Lung (tissue), 12 donors: ENCODE results near the gene SLC23A3. TPM values are rescaled to one million over a fixed set of nuclear protein-coding genes. Genes with fewer than 3 reads are reported as not detected.

ENCODE experiments used
- ATAC-seq: fragments of 200-7000 bp; cut with Tn5 transposase; one replicate; pipeline ENCODE4 v1.9.1; 2020; ENCODE audit warnings: moderate number of reproducible peaks; ENCODE audit not compliant: insufficient read depth, low FRiP score
- DNase-seq, 3 donors: peaks; one replicate each; pipeline ENCODE4 v3.0.0-alpha.2; 2013 to 2017
- H3K27ac ChIP-seq, 2 donors: one replicate each; pipeline ENCODE4 v1.5.1; 2013; ENCODE audit warnings: mild to moderate bottlenecking in 2 of 2, moderate library complexity in 2 of 2, control low read depth in 1 of 2, inconsistent platforms in 1 of 2, low read depth in 1 of 2, low read length in 1 of 2
- H3K27me3 ChIP-seq, 3 donors: one replicate each; pipeline ENCODE4 v1.5.1; 2013; ENCODE audit warnings: low read length in 2 of 3; ENCODE audit not compliant: control insufficient read depth in 3 of 3, insufficient read depth in 3 of 3
- H3K36me3 ChIP-seq, 4 donors: one replicate each; pipeline ENCODE4 v1.5.1; 2013; ENCODE audit warnings: low read length in 4 of 4, mild to moderate bottlenecking in 1 of 4, moderate library complexity in 1 of 4; ENCODE audit not compliant: control insufficient read depth in 4 of 4, insufficient read depth in 4 of 4
- H3K4me1 ChIP-seq, 5 donors: one replicate each; pipeline ENCODE4 v1.5.1; 2013; ENCODE audit warnings: low read length in 5 of 5, mild to moderate bottlenecking in 2 of 5, moderate library complexity in 1 of 5; ENCODE audit not compliant: control insufficient read depth in 5 of 5, insufficient read depth in 5 of 5
- H3K4me3 ChIP-seq: one replicate; pipeline ENCODE4 v1.5.1; 2013; ENCODE audit warnings: mild to moderate bottlenecking, control low read depth, moderate library complexity
- H3K9ac ChIP-seq, 2 donors: one replicate each; pipeline ENCODE4 v1.5.1; 2013; ENCODE audit warnings: low read length in 2 of 2, control low read depth in 1 of 2; ENCODE audit not compliant: insufficient read depth in 1 of 2
- H3K9me3 ChIP-seq, 4 donors: one replicate each; pipeline ENCODE4 v1.5.1; 2013; ENCODE audit warnings: low read length in 3 of 4, mild to moderate bottlenecking in 1 of 4, moderate library complexity in 1 of 4; ENCODE audit not compliant: control insufficient read depth in 4 of 4, insufficient read depth in 3 of 4
- CTCF ChIP-seq: IDR thresholded peaks from 2 replicates; pipeline ENCODE4 v1.5.1; 2012; ENCODE audit warnings: mild to moderate bottlenecking; ENCODE audit errors: control extremely low read depth, extremely low read depth
- WGBS, 2 donors: extraction: QIAGEN DNeasy Blood & Tissue Kit; methylation state at CpG; one replicate each; pipeline ENCODE4 v1.1.7; 2013; 5-methylcytosine and 5-hydroxymethylcytosine counted together
- polyA plus RNA-seq, 2 donors: library from polyadenylated mRNA; stranded (reverse); fragments of 200-250 nt; gene quantifications; one replicate each; pipeline ENCODE4 v1.2.1, GENCODE V29; 2013
- total RNA-seq, 2 donors: library from RNA; depleted of rRNA in 1 of 2; stranded (reverse); fragments of >200 nt in 1 of 2; gene quantifications; one replicate each; pipeline ENCODE4 v1.2.1, GENCODE V29; 2014 to 2021
- donor health status: control.
- donor health status: control.
- donor health status: Bipolar disorder and iron deficiency.
- donor health status: healthy.
- donor health status: DM: yes; HTN: yes; CAD: no.

SLC23A3 gene
- total and polyA plus RNA-seq, 4 donors: 0.80 to 2.5 (median 1.9) TPM

DNA sequence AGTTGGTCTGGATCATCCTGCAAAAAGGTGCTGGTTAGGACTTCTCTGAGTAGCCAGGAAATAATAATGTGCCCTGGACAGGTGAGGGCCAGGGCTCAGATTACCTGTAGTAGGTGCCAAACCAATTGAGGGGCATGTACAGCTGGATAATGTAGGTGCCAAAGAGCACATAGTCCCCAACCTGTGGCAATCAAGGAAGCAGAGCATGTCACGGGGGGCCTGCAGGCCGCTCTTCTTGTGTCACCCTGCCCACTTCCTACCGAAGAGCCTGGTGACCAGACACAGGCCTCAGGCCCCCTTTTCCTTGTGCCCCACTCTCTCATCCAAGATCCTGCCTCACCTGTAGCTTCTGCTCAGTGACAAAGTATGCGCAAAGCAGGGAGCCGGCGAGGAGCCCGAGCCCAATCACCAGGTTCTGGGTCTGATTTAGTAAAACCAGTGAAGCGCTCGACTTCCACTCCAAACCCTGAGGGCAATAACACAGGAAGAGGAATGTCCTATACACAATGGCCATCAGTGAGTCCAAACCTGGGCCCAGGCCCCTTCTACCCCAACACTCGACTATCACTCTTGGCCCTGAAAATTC is 43.8 kb upstream of the SLC23A3 start:
- 81 to 96% methylated on average over 10 of the region's 10 CpGs for WGBS, 2 donors
- DNase-seq: no peak
- H3K4me1 ChIP-seq: peaks cover 0 to 15% (median 5%) of the 10 kb centered on the region in 5 donors
- no peak for ATAC-seq
- no peaks in the 10 kb centered on the region for H3K27me3 ChIP-seq
- no peaks in the 10 kb centered on the region for H3K9me3 ChIP-seq
- TF ChIP-seq CTCF: no peak
- H3K4me3 ChIP-seq: no peak overlapping the region
- H3K27ac ChIP-seq: no peak overlapping the region
- H3K9ac ChIP-seq: no peak overlapping the region
- H3K36me3 ChIP-seq: peaks cover 4 to 45% (median 34%) of the 10 kb centered on the region in 4 donors

DNA sequence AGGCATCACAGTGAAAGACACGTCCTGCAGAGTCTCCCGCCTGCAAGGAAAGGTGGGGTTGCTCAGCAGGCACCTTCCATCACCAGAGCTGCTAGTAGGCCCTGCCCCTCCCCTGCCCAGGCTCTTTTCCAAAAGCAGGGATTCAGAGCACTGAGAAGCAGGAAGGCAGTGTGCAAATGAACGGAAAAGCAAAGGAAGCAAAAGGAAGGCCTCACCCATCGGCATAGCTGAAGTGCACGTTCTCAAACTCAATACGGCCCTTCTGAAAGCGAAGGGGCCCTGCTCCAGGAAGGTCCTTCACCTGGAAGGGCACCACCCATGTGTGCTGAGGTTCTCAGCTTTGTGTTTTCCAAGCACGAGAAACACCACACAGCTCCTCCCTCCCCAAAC is 43.2 kb upstream of the SLC23A3 start:
- H3K27me3 ChIP-seq: no peaks in the 10 kb centered on the region
- no peak overlapping the region for H3K27ac ChIP-seq
- WGBS, 2 donors: 75 to 83% methylated on average over 8 of the region's 8 CpGs
- no peak overlapping the region for H3K9ac ChIP-seq
- H3K4me1 ChIP-seq: peaks cover 0 to 15% (median 7%) of the 10 kb centered on the region in 5 donors
- no peaks in the 10 kb centered on the region for H3K9me3 ChIP-seq
- ATAC-seq (no peak), DNase-seq (no peak)
- H3K4me3 ChIP-seq: no peak overlapping the region
- peaks cover 4 to 51% (median 37%) of the 10 kb centered on the region in 4 donors for H3K36me3 ChIP-seq
- no peak for TF ChIP-seq CTCF

DNA sequence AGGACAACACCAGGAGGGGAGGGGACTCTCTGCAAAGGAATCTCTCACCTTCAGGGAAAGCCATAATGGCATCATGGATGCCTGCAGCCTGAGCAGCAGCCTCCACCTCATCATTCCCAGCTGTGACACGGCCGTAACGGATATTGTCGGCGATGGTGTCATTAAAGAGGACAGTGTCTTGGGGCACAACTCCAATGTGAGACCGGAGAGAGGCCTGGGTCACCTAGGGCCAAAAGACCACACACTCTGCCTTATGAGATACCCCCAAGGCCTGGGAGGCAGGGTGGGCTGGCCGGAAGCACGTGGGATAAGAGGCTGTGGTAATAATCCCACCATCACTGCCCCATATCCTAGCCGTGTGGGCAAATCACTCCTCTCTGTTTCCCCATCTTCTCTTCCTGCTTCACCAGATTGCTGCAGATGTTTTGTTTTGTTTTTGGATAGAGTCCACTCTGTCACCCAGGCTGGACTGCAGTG is 41.1 kb upstream of the SLC23A3 start:
- H3K27me3 ChIP-seq: no peaks in the 10 kb centered on the region
- H3K9ac ChIP-seq: no peak overlapping the region
- no peaks in the 10 kb centered on the region for H3K9me3 ChIP-seq
- no peak for DNase-seq
- peaks cover 0 to 20% (median 12%) of the 10 kb centered on the region in 5 donors for H3K4me1 ChIP-seq
- no peak overlapping the region for H3K4me3 ChIP-seq
- WGBS, 2 donors: 81 to 90% methylated on average over 9 of the region's 9 CpGs
- peaks cover 4 to 43% (median 34%) of the 10 kb centered on the region in 4 donors for H3K36me3 ChIP-seq
- no peak for TF ChIP-seq CTCF
- no peak for ATAC-seq
- H3K27ac ChIP-seq: no peak overlapping the region
